HepG2 (cell line): Measurements from ENCODE around the gene MCF2L. TPM values are rescaled to one million over a fixed set of nuclear protein-coding genes. Genes with fewer than 3 reads are reported as not detected.

ENCODE experiments used
- BCL3 ChIP-seq: sonication (generic); formaldehyde crosslinking; IDR thresholded peaks from 2 replicates; pipeline ENCODE4 v1.5.1; 2020; ENCODE audit warnings: mild to moderate bottlenecking, missing genetic modification reagents, moderate library complexity
- ELF3 ChIP-seq: IDR thresholded peaks from 2 replicates; pipeline ENCODE4 v1.6.1; 2016; ENCODE audit warnings: missing genetic modification reagents, missing compliant biosample characterization
- ERF ChIP-seq: IDR thresholded peaks from 2 replicates; pipeline ENCODE4 v1.6.1; 2018; ENCODE audit warnings: missing biosample characterization, missing genetic modification reagents
- FOXA3 ChIP-seq: IDR thresholded peaks from 2 replicates; pipeline ENCODE4 v1.6.1; 2016; ENCODE audit warnings: missing genetic modification reagents, missing compliant biosample characterization
- FOXO1 ChIP-seq: sonication (generic); formaldehyde crosslinking; IDR thresholded peaks from 2 replicates; pipeline ENCODE4 v1.4.0; 2020; ENCODE audit warnings: missing genetic modification reagents
- GABPB1 ChIP-seq: IDR thresholded peaks from 2 replicates; pipeline ENCODE4 v1.6.1; 2016; ENCODE audit warnings: mild to moderate bottlenecking, missing genetic modification reagents, moderate library complexity, missing compliant biosample characterization
- HMG20B ChIP-seq: conservative IDR thresholded peaks from 2 replicates; pipeline ENCODE4 v1.6.1; 2016; ENCODE audit warnings: missing genetic modification reagents, missing compliant biosample characterization
- JARID2 ChIP-seq: sonication (generic); formaldehyde crosslinking; IDR thresholded peaks from 2 replicates; pipeline ENCODE4 v1.8.1; 2023; ENCODE audit warnings: missing genetic modification reagents, inconsistent platforms; ENCODE audit not compliant: insufficient replicate concordance
- JUN ChIP-seq: sonication (generic); formaldehyde crosslinking; IDR thresholded peaks from 2 replicates; pipeline ENCODE4 v1.4.0; 2020; ENCODE audit warnings: mild to moderate bottlenecking, missing genetic modification reagents
- KDM4B ChIP-seq: sonication (generic); formaldehyde crosslinking; IDR thresholded peaks from 2 replicates; pipeline ENCODE4 v1.4.0; 2020; ENCODE audit warnings: missing genetic modification reagents
- MEIS1 ChIP-seq: sonication (generic); formaldehyde crosslinking; IDR thresholded peaks from 2 replicates; pipeline ENCODE4 v1.9.0; 2021; ENCODE audit warnings: mild to moderate bottlenecking, missing genetic modification reagents, moderate library complexity, borderline replicate concordance
- MTA1 ChIP-seq: sonication (generic); formaldehyde crosslinking; IDR thresholded peaks from 2 replicates; pipeline ENCODE4 v1.4.0; 2020; ENCODE audit warnings: missing genetic modification reagents, mild to moderate bottlenecking, borderline replicate concordance
- NONO ChIP-seq, 2 experiments: fragments of 450-650 bp in 1 of 2; sonication (generic) in 1 of 2; formaldehyde crosslinking in 1 of 2; IDR thresholded peaks in 1 of 2; conservative IDR thresholded peaks in 1 of 2; 2 replicates each; pipeline versions ENCODE4 v1.6.1 to v1.8.0; 2017 to 2022; ENCODE audit warnings: mild to moderate bottlenecking in 1 of 2, missing genetic modification reagents in 1 of 2, moderate library complexity in 1 of 2
- PCBP1 ChIP-seq: fragments of 200-400 bp; formaldehyde crosslinking; IDR thresholded peaks from 2 replicates; pipeline ENCODE4 v1.6.1; 2017; ENCODE audit warnings: mild to moderate bottlenecking, low read depth, low read length, borderline replicate concordance
- RBM22 ChIP-seq: fragments of 200-400 bp; formaldehyde crosslinking; optimal IDR thresholded peaks from 2 replicates; pipeline ENCODE3; 2017; ENCODE audit warnings: mild to moderate bottlenecking, low read length, moderate library complexity
- SOX6 ChIP-seq, 2 experiments: fragments of 450-650 bp in 1 of 2; sonication (generic) in 1 of 2; formaldehyde crosslinking in 1 of 2; IDR thresholded peaks; 2 replicates each; pipeline versions ENCODE4 v1.4.0 to v1.6.1; 2017 to 2020; ENCODE audit warnings: antibody characterized with exemption in 1 of 2, mild to moderate bottlenecking in 1 of 2, missing genetic modification reagents in 1 of 2
- SPEN ChIP-seq: sonication (generic); formaldehyde crosslinking; IDR thresholded peaks from 2 replicates; pipeline ENCODE4 v1.5.1; 2020; ENCODE audit warnings: low read depth, mild to moderate bottlenecking, missing genetic modification reagents
- TFE3 ChIP-seq: IDR thresholded peaks from 2 replicates; pipeline ENCODE4 v1.6.1; 2016
- ZBTB10 ChIP-seq: sonication (generic); formaldehyde crosslinking; IDR thresholded peaks from 2 replicates; pipeline ENCODE4 v1.4.0; 2020; ENCODE audit warnings: missing genetic modification reagents, borderline replicate concordance
- ZFP1 ChIP-seq: IDR thresholded peaks from 2 replicates; pipeline ENCODE4 v1.6.1; 2016
- ZNF256 ChIP-seq: sonication (generic); formaldehyde crosslinking; conservative IDR thresholded peaks from 2 replicates; pipeline ENCODE4 v1.4.0; 2020; ENCODE audit warnings: missing genetic modification reagents
- ZNF264 ChIP-seq: sonication (generic); formaldehyde crosslinking; IDR thresholded peaks from 2 replicates; pipeline ENCODE4 v1.4.0; 2020; ENCODE audit warnings: missing genetic modification reagents
- ZNF431 ChIP-seq: sonication (generic); formaldehyde crosslinking; IDR thresholded peaks from 2 replicates; pipeline ENCODE4 v1.9.0; 2022; ENCODE audit warnings: missing genetic modification reagents, low read depth, mild to moderate bottlenecking, borderline replicate concordance
- ZNF446 ChIP-seq: sonication (generic); formaldehyde crosslinking; IDR thresholded peaks from 2 replicates; pipeline ENCODE4 v1.5.0; 2020; ENCODE audit warnings: mild to moderate bottlenecking, missing genetic modification reagents
- polyA plus RNA-seq, 8 experiments: library from polyadenylated mRNA; depleted of rRNA in 3 of 8; stranded (reverse) in 7 of 8; unstranded in 1 of 8; fragments of >200 nt; fragmentation: Illumina TruSeq in 4 of 8; extraction: Trizol in 4 of 8; gene quantifications; 2 replicates each; pipeline versions ENCODE4 v1.2.1 to v1.2.3, GENCODE V29; 2011 to 2016; ENCODE audit warnings: low read depth in 4 of 8, missing spikeins in 1 of 8, mixed read lengths in 1 of 8; ENCODE audit not compliant: insufficient read depth in 1 of 8
- total RNA-seq, 5 experiments: library from RNA; depleted of rRNA; stranded (reverse); fragments of >200 nt; fragmentation: Illumina TruSeq; extraction: Trizol; gene quantifications; 2 replicates each; pipeline ENCODE4 v1.2.3, GENCODE V29; 2016; ENCODE audit warnings: low read depth in 1 of 5

MCF2L gene
- total and polyA plus RNA-seq, 2 of the 13 experiments (the other 11 are each of a cell fraction or from before 2014, with no cell fraction given): 19.4 to 28.4 TPM

GRCh38 chr13:113009743-113010509, 40.9 kb downstream of the MCF2L start (continued):
- TF ChIP-seq SOX6 (IDR thresholded peaks at IDR 0.05) (no peak), SOX6 (CRISPR knock-in tag; IDR thresholded peaks at IDR 0.05) (peak; percentile 99), ZNF446 (CRISPR knock-in tag) (no peak), TFE3 (CRISPR knock-in tag) (peak; percentile 88), RBM22 (no peak), PCBP1 (0 out of 2 replicates have a peak, but pooled peaks have one; percentile 3), ZFP1 (CRISPR knock-in tag) (peak; percentile 21; the same call in 1 of the 2 replicates), NONO (IDR thresholded peaks at IDR 0.05) (no peak), NONO (CRISPR knock-in tag; conservative IDR thresholded peaks at IDR 0.05) (peak; percentile 63; the same call in 1 of the 2 replicates), BCL3 (CRISPR knock-in tag) (no peak), MEIS1 (CRISPR knock-in tag) (peak; percentile 86; the same call in 1 of the 2 replicates), ZNF256 (CRISPR knock-in tag) (no peak), FOXO1 (CRISPR knock-in tag) (peak; percentile 77), MTA1 (peak; percentile 75), FOXA3 (CRISPR knock-in tag) (peak; percentile 90), ELF3 (CRISPR knock-in tag) (peak; percentile 88), KDM4B (CRISPR knock-in tag) (0 out of 2 replicates have a peak, but pooled peaks have one; percentile 55), HMG20B (0 out of 2 replicates have a peak, but pooled peaks have one; percentile 9), SPEN (CRISPR knock-in tag) (peak; percentile 88), ERF (CRISPR knock-in tag) (peak; percentile 74), ZNF431 (no peak), ZBTB10 (CRISPR knock-in tag) (no peak), GABPB1 (CRISPR knock-in tag) (peak; percentile 16; the same call in 1 of the 2 replicates), ZNF264 (peak; percentile 59; the same call in 1 of the 2 replicates), JUN (CRISPR knock-in tag) (peak; percentile 92), JARID2 (CRISPR knock-in tag) (no peak)
